Left ventricle myocardium inferior (tissue), 1 donor: Measurements from ENCODE around the gene GSE1. TPM values are rescaled to one million over a fixed set of nuclear protein-coding genes. Genes with fewer than 3 reads are reported as not detected.

Source experiments
- DNase-seq: peaks from one replicate; pipeline ENCODE4 v3.0.0-alpha.2; 2020
- H3K27ac ChIP-seq: fragments of 200-600 bp; replicated peaks from 2 replicates; pipeline ENCODE4 v1.8.0; 2021
- H3K27me3 ChIP-seq: fragments of 200-600 bp; 2 replicates; pipeline ENCODE4 v1.8.0; 2021; ENCODE audit warnings: low read depth
- H3K36me3 ChIP-seq: fragments of 200-600 bp; 2 replicates; pipeline ENCODE4 v1.8.0; 2021
- H3K4me1 ChIP-seq: fragments of 200-600 bp; 2 replicates; pipeline ENCODE4 v1.8.0; 2021
- H3K4me3 ChIP-seq: fragments of 200-600 bp; 2 replicates; pipeline ENCODE4 v1.8.0; 2021; ENCODE audit warnings: mild to moderate bottlenecking, moderate library complexity
- H3K9me3 ChIP-seq: fragments of 200-600 bp; replicated peaks from 2 replicates; pipeline ENCODE4 v1.8.0; 2021
- CTCF ChIP-seq: fragments of 200-600 bp; IDR thresholded peaks from 2 replicates; pipeline ENCODE4 v1.8.0; 2021; ENCODE audit warnings: antibody characterized with exemption, mild to moderate bottlenecking, borderline replicate concordance
- intact Hi-C: fragments of 100-400 bp; cut with micrococcal nuclease; formaldehyde crosslinking; loops from one replicate; pipeline ENCODE4 v1.11.0; 2022
- total RNA-seq: library from RNA; stranded (reverse); fragmentation: NEBNext Ultra II Directional; extraction: Animal tissue kit (Norgen Biotek cat#: 25700); gene quantifications from one replicate; pipeline ENCODE4 v1.2.1, GENCODE V29; 2021
- donor health status: DM: no; HTN: yes; CAD: no; lungs with severe emphysema.

Gene GSE1
- total RNA-seq, 1 donor from 2014 or later, result 34.2 TPM

GRCh38 chr16:85718153-85718477 lies 105.0 kb downstream of the GSE1 start:
- intact Hi-C loops, result no loop called here
- Histone ChIP-seq H3K27me3 (no peaks in the 10 kb centered on the region), H3K4me3 (no peak overlapping the region), H3K9me3 (no peaks in the 10 kb centered on the region), H3K4me1 (peaks cover 35% of the 10 kb centered on the region), H3K27ac (no peak overlapping the region), H3K36me3 (no peaks in the 10 kb centered on the region)
- peak; percentile 22 for TF ChIP-seq CTCF
- DNase-seq, result no peak

- Histone ChIP-seq H3K4me1 (peaks cover 35% of the 10 kb centered on the region), H3K9me3 (no peaks in the 10 kb centered on the region), H3K27ac (no peak overlapping the region), H3K36me3 (no peaks in the 10 kb centered on the region), H3K4me3 (no peak overlapping the region), H3K27me3 (no peaks in the 10 kb centered on the region)
- no peak for DNase-seq
- peak; percentile 64 for TF ChIP-seq CTCF
- intact Hi-C loops, result no loop called here
Observed at GRCh38 chr16:85718682-85719081, 105.6 kb downstream of the GSE1 start.

- intact Hi-C loops, result no loop called here
- Histone ChIP-seq H3K4me3 (no peak overlapping the region), H3K9me3 (no peaks in the 10 kb centered on the region), H3K27ac (no peak overlapping the region), H3K27me3 (no peaks in the 10 kb centered on the region), H3K36me3 (no peaks in the 10 kb centered on the region), H3K4me1 (peaks cover 35% of the 10 kb centered on the region)
- no peak for TF ChIP-seq CTCF
- DNase-seq, result no peak
Observed at GRCh38 chr16:85719605-85720301, 106.6 kb downstream of the GSE1 start.

GRCh38 chr16:85720302-85720637 lies 107.1 kb downstream of the GSE1 start:
- H3K4me1 ChIP-seq, result peaks cover 32% of the 10 kb centered on the region
- DNase-seq, result peak; percentile 40
- H3K27ac ChIP-seq, result no peak overlapping the region
- H3K9me3 ChIP-seq, result no peaks in the 10 kb centered on the region
- no peak for TF ChIP-seq CTCF
- H3K27me3 ChIP-seq, result no peaks in the 10 kb centered on the region
- no peaks in the 10 kb centered on the region for H3K36me3 ChIP-seq
- H3K4me3 ChIP-seq, result no peak overlapping the region
- intact Hi-C loops, result no loop called here

GRCh38 chr16:85722128-85722893 lies 109.2 kb downstream of the GSE1 start:
- no peak for TF ChIP-seq CTCF
- H3K4me3 ChIP-seq, result no peak overlapping the region
- no peak for DNase-seq
- H3K27ac ChIP-seq, result no peak overlapping the region
- peaks cover 13% of the 10 kb centered on the region for H3K4me1 ChIP-seq
- intact Hi-C loops, result no loop called here
- H3K36me3 ChIP-seq, result no peaks in the 10 kb centered on the region
- H3K9me3 ChIP-seq, result no peaks in the 10 kb centered on the region
- H3K27me3 ChIP-seq, result no peaks in the 10 kb centered on the region
